GM04504 (cell line): Measurements from ENCODE around the gene MSI2.

Experiments used
- DNase-seq: peaks from one replicate; pipeline ENCODE4 v3.0.0-alpha.2; 2012; ENCODE audit warnings: low read depth

The MSI2 gene

GRCh38 chr17:57440522-57441269, 184.4 kb downstream of the MSI2 start:
- no peak for DNase-seq

- DNase-seq, result no peak
These were observed 184.9 kb downstream of the MSI2 start for GRCh38 chr17:57441270-57441600.

GRCh38 chr17:57442401-57442823, 186.1 kb downstream of the MSI2 start:
- no peak for DNase-seq

GRCh38 chr17:57442914-57443571, 186.7 kb downstream of the MSI2 start:
- no peak for DNase-seq

GRCh38 chr17:57443781-57444180, 187.5 kb downstream of the MSI2 start:
- no peak for DNase-seq

GRCh38 chr17:57444682-57445450, 188.5 kb downstream of the MSI2 start:
- DNase-seq, result no peak

GRCh38 chr17:57445772-57446472, 189.6 kb downstream of the MSI2 start:
- no peak for DNase-seq

GRCh38 chr17:57447357-57447989, 191.2 kb downstream of the MSI2 start:
- DNase-seq, result no peak

GRCh38 chr17:57447990-57448758, 191.9 kb downstream of the MSI2 start:
- DNase-seq, result no peak

GRCh38 chr17:57448759-57449283, 192.5 kb downstream of the MSI2 start:
- no peak for DNase-seq

GRCh38 chr17:57451191-57451590, 194.9 kb downstream of the MSI2 start:
- no peak for DNase-seq

- DNase-seq, result no peak
These were observed 195.3 kb downstream of the MSI2 start for GRCh38 chr17:57451643-57452042.

GRCh38 chr17:57453841-57454425, 197.6 kb downstream of the MSI2 start:
- no peak for DNase-seq

- DNase-seq, result no peak
These were observed 198.4 kb downstream of the MSI2 start for GRCh38 chr17:57454729-57455062.

GRCh38 chr17:57455063-57455914, 199.0 kb downstream of the MSI2 start:
- no peak for DNase-seq

GRCh38 chr17:57456622-57457021, 200.3 kb downstream of the MSI2 start:
- DNase-seq, result no peak

- DNase-seq, result no peak
These were observed 200.9 kb downstream of the MSI2 start for GRCh38 chr17:57457188-57457587.

- no peak for DNase-seq
These were observed 202.5 kb downstream of the MSI2 start for GRCh38 chr17:57458718-57459285.

GRCh38 chr17:57459286-57459915, 203.1 kb downstream of the MSI2 start:
- DNase-seq, result no peak
